Measurements from ENCODE around the gene KCNQ4.

KCNQ4 gene

GRCh38 chr1:40842691-40843090, 59.1 kb downstream of the KCNQ4 start:
- H3K27ac ChIP-seq (ENCODE audit: low read depth, low read length, poor library complexity, severe bottlenecking) = no peak overlapping the region
- H3K9me2 ChIP-seq (ENCODE audit: low read depth, low read length) = no peaks in the 10 kb centered on the region
- no peaks in the 10 kb centered on the region for H3K79me2 ChIP-seq (ENCODE audit: insufficient read depth, low read length)
- no peaks in the 10 kb centered on the region for H3K4me1 ChIP-seq (ENCODE audit: insufficient read depth, low read length, severe bottlenecking)
- H3K9ac ChIP-seq (ENCODE audit: low read length) = no peak overlapping the region
- H3F3A ChIP-seq (ENCODE audit: insufficient read depth, low read length) = no peaks in the 10 kb centered on the region
- H3K27me3 ChIP-seq (ENCODE audit: insufficient read depth, low read length) = peaks cover 6% of the 10 kb centered on the region; the same call in 1 of the 2 replicates
- no peaks in the 10 kb centered on the region for H3K9me3 ChIP-seq (ENCODE audit: low read length)
- H4K20me1 ChIP-seq (ENCODE audit: insufficient read depth, low read length) = no peaks in the 10 kb centered on the region
- H3K36me3 ChIP-seq (ENCODE audit: insufficient read depth, low read length) = no peaks in the 10 kb centered on the region
- H3K4me3 ChIP-seq (ENCODE audit: low read depth, low read length, poor library complexity, severe bottlenecking) = no peak overlapping the region
- no peak overlapping the region for H3K4me2 ChIP-seq (ENCODE audit: low read length)
- H2AFZ ChIP-seq (ENCODE audit: low read length) = no peak overlapping the region
- TF ChIP-seq EZH2 (IDR thresholded peaks at IDR 0.05; ENCODE audit: borderline replicate concordance, low read length) (no peak), CTCF (IDR thresholded peaks at IDR 0.05; ENCODE audit: low read length) (no peak)

GRCh38 chr1:40844079-40844478, 60.5 kb downstream of the KCNQ4 start:
- Histone ChIP-seq H3K9me3 (ENCODE audit: low read length) (no peaks in the 10 kb centered on the region), H3K9me2 (ENCODE audit: low read depth, low read length) (no peaks in the 10 kb centered on the region), H3K9ac (ENCODE audit: low read length) (no peak overlapping the region), H3K27ac (ENCODE audit: low read depth, low read length, poor library complexity, severe bottlenecking) (no peak overlapping the region), H3K36me3 (ENCODE audit: insufficient read depth, low read length) (no peaks in the 10 kb centered on the region), H3K4me1 (ENCODE audit: insufficient read depth, low read length, severe bottlenecking) (no peaks in the 10 kb centered on the region), H3K4me3 (ENCODE audit: low read depth, low read length, poor library complexity, severe bottlenecking) (no peak overlapping the region), H3K27me3 (ENCODE audit: insufficient read depth, low read length) (peaks cover 6% of the 10 kb centered on the region; the same call in 1 of the 2 replicates), H2AFZ (ENCODE audit: low read length) (no peak overlapping the region), H3K4me2 (ENCODE audit: low read length) (no peak overlapping the region), H3F3A (ENCODE audit: insufficient read depth, low read length) (no peaks in the 10 kb centered on the region), H4K20me1 (ENCODE audit: insufficient read depth, low read length) (no peaks in the 10 kb centered on the region), H3K79me2 (ENCODE audit: insufficient read depth, low read length) (no peaks in the 10 kb centered on the region)
- TF ChIP-seq CTCF (IDR thresholded peaks at IDR 0.05; ENCODE audit: low read length) (no peak), EZH2 (IDR thresholded peaks at IDR 0.05; ENCODE audit: borderline replicate concordance, low read length) (no peak)

- no peaks in the 10 kb centered on the region for H3K9me2 ChIP-seq (ENCODE audit: low read depth, low read length)
- no peak overlapping the region for H2AFZ ChIP-seq (ENCODE audit: low read length)
- no peaks in the 10 kb centered on the region for H3K9me3 ChIP-seq (ENCODE audit: low read length)
- H3K27me3 ChIP-seq (ENCODE audit: insufficient read depth, low read length) = peaks cover 6% of the 10 kb centered on the region; the same call in 1 of the 2 replicates
- H3K79me2 ChIP-seq (ENCODE audit: insufficient read depth, low read length) = no peaks in the 10 kb centered on the region
- no peak overlapping the region for H3K27ac ChIP-seq (ENCODE audit: low read depth, low read length, poor library complexity, severe bottlenecking)
- H3K36me3 ChIP-seq (ENCODE audit: insufficient read depth, low read length) = no peaks in the 10 kb centered on the region
- no peak overlapping the region for H3K4me3 ChIP-seq (ENCODE audit: low read depth, low read length, poor library complexity, severe bottlenecking)
- H3K4me2 ChIP-seq (ENCODE audit: low read length) = no peak overlapping the region
- TF ChIP-seq EZH2 (IDR thresholded peaks at IDR 0.05; ENCODE audit: borderline replicate concordance, low read length) (no peak), CTCF (IDR thresholded peaks at IDR 0.05; ENCODE audit: low read length) (no peak)
- no peak overlapping the region for H3K9ac ChIP-seq (ENCODE audit: low read length)
- H4K20me1 ChIP-seq (ENCODE audit: insufficient read depth, low read length) = no peaks in the 10 kb centered on the region
- peaks cover 5% of the 10 kb centered on the region for H3K4me1 ChIP-seq (ENCODE audit: insufficient read depth, low read length, severe bottlenecking)
- H3F3A ChIP-seq (ENCODE audit: insufficient read depth, low read length) = no peaks in the 10 kb centered on the region
These were observed 61.6 kb downstream of the KCNQ4 start for GRCh38 chr1:40844887-40845878.
